ENCODE measurements around the gene ZNF527.
"Not testable (repeated sequence)": the region's sequence is repeated elsewhere in the genome, so short reads cannot be mapped to it uniquely, and the experiment has no call there.

The ZNF527 gene

DNA sequence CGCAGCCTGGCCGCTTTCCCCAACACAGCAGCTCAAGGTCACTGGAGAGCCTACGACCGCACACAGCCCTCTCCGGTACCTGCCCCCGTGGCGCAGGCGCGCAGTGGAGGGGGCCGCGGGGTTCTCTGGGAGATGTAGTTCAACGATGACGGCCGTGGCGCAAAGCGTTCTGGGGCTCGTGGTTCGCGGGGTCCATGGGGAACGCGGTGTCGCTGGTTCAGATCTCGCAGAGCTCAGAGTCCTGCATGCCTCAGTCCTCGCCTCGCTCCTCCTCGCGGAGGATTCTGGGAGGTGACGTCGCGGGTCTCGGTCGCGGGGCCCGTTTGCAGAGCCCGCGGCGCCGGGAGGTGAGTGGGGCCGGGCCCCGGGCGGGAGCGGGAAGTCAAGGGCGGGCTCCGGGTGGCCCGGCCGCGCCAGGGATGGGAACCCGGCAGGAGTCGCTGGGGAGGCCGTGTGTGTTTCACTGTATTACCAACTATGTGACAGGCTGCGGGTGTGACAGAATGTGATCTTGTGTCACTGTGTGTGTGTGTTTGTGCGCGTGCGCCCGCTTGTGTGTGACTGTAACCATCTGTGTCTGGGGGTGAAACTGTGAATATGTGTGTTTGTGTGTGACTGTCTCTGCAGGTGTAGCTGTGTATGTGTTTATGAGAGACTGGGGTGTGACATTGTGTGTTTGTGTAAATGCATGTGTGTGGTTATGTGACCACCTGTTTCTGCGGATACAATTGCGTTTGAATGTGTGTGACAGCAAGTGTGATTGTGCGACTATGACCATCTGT, at the start of gene ZNF527:
Gene ZNF527 (plus strand): TSS at position 220 of the 782 bp plus-strand sequence. CDS start 3,100 bp downstream, outside the sequence.
- DNase-seq (ENCODE audit: low read depth in 2 of 3, low spot score in 2 of 3), result peak; percentile 84 to 92 (median 86)

DNA sequence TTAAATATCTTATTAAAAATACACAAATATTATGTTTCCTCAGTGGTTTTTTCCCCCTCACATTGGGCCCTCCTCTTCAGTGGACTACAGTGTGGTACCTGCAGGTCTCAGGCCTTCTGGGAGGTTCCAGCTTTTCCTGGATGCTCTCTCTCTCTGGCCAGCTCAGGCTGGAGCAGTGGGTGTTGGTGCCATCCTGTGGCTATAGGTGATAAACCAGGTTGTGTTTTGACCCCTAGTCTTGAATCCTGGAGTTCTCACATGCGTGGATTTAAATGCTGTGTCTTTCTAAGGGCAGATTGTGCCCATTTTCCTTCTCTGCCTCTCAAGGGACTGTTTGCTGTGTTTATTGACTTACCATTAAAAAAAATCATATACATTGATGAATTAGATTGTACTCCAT, 41.2 kb upstream of the ZNF527 start:
- no peak for DNase-seq (ENCODE audit: low read depth in 2 of 3, low spot score in 2 of 3)

DNA sequence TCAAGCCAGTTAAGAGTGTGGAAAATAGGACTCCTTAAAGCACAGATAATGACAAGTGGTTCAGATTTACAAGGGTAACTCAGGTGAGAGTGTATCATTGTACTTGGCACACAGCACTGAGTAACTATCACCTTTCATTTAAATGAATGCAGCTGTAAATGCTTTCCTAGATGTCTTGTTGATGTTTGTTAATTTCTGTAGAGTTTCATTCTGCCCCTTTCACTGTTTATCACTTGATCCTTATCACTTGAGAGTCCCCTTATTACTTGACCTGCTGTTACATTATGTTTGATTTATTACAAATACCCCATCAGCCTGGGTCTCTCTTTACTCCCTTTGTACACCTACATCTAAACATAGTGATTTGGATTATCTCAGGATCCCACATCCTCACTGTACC, 38.1 kb upstream of the ZNF527 start:
- DNase-seq (ENCODE audit: low read depth in 2 of 3, low spot score in 2 of 3), result no peak

DNA sequence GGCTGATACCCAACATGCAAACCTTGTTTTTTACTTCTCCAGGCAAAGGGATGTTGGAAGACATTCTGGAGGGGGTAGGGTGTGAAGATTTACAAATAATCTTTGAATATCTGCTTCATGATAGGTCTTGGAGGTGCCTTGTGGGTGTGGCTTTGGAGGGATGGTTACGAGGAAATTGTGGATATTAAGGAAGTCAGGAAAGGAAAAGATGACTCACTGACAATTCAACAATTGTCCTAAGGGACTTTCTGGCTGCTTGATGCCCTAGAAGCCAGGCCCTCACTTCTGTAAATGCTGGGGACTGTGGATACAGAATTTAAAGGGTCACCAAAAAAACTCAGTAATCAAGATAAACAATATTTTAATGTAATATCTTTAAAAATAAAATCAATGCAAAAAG, 37.4 kb upstream of the ZNF527 start:
- DNase-seq (ENCODE audit: low read depth in 2 of 3, low spot score in 2 of 3), result no peak

DNA sequence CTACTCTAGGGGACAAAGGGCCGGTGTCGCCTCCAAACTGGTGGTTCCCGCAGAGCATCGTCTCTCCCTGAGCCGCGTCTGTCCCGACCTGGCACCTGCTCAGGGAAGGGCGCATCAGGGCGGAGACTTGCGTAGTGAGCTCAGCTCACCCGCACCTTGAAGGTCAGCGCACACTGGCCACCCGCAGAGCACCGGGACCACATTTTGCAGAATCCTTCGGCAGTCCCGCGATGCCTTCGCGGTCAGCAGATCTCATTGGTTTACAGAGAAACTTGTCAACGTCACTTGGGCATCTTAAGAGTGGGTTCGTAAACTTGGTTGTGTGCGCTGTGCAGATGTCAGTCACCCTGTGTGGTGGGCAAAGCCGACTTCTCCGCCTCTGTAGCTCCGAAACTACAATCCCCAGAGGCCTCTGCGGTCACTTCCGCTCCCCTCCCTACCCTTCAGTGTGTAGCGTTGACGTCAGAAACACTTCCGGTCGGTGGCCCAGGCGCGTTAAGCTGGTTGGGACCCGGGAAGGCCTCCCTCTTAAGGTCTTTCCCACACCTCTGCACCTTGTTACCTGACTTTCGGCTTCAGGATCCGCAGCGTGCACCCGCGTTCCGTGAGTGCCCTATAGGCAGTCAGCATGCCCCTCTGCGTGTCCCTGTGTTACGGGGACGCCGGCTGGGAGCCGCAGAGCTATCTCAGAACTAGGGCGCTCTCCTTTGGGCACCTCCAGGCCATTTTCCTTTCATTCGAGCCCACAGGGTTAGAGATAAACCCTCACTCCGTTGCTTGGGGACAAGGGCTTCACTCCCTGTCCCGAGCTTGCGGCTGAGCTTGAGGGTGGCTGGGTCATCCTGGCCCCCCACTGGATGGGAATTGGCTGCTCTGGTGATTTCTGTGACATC, 36.5 kb upstream of the ZNF527 start:
- DNase-seq (ENCODE audit: low read depth in 2 of 3, low spot score in 2 of 3), result peak; percentile 43 to 55 (median 44)

DNA sequence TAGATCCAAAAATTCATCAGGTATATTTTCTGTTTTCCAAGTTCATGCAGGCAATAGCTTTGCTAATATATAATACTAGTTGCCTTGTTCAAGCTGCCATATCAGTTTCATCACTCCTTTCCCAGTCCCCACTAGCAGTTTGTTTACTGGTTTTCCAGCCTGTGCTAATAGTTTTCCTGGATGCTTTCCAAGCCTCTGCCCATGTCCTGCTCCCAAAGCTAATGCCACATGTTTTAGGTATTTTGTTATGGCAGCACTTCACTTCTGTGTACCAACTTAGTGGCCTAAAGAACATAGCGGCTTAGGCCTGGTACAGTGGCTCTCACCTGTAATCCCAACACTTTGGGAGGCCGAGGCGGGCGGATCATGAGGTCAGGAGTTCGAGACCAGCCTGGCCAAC, 28.1 kb upstream of the ZNF527 start:
- no peak for DNase-seq (ENCODE audit: low read depth in 2 of 3, low spot score in 2 of 3)

DNA sequence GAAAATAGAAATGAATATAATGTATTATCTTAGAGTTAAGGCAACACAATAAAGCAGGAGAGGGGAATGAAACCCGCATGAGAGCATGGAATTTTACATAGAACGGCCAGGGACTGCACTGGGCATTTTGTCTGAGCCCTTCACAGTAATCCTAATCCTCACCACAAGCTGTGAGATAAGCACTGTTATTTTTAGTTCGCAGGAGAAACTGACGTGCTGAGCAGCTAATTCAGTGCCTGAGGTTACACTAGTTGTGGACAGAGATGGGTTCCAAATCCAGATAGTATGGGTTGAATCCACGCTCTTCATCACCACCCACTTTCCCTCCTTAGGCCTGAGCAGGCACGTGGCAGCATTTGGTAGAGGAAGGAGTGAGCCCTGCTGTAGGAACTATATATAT, 24.8 kb upstream of the ZNF527 start:
- no peak for DNase-seq (ENCODE audit: low read depth in 2 of 3, low spot score in 2 of 3)

DNA sequence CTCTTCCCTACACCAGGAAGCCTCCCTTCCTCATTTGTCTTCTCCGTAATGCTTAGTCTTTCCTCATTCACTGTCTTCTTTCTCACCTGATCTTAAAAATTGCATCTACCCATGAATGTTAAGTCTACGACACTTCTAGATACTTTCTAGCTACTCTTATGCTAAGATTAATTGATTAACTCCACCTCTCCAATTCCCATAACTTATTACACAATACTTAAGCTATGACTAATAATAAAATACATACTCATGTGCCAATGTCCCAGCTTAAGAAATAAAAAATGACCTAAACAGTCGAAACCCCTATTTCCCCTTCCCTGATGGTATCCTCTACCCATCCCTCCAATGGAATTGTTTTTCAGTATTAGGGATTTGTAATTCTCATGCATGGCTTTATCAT, 22.8 kb upstream of the ZNF527 start:
- DNase-seq (ENCODE audit: low read depth in 2 of 3, low spot score in 2 of 3), result no peak

DNA sequence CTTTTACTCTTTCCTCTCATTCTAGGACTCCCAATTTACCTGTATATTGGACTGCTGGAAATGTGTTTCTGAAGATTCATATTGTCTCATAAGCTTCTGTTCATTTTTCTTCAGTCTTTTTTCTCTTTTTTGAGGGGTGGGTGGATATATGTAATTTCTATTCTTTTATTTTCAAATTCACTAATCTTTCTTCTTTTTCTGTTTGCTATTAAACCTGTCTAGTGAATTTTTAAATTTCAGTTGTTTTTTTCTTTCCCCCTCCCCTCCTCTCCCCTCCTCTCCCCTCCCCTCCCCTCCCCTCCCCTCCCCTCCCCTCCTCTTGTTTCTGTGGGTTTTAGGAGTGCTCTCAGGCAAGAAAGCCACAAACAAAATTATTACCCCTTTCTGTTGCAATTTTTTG, 16.9 kb upstream of the ZNF527 start:
- no peak for DNase-seq (ENCODE audit: low read depth in 2 of 3, low spot score in 2 of 3)

DNA sequence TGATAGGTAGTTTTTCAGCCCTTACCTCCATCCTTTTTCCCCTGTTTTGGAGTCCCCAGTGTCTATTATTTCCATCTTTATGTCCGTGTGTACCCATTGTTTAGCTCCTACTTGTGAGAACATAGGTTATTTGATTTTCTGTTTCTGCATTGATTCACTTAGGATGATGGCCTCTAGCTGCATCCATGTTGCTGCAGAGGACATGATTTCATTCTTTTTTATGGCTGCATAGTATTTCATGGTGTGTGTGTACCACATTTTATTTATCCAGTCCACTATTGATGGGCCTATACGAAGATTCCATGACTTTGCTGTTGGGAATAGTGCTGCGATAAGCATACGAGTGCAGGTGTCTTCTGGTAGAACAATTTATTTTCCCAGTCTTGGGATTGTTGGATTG, 15.0 kb upstream of the ZNF527 start:
- no peak for DNase-seq (ENCODE audit: low read depth in 2 of 3, low spot score in 2 of 3)

DNA sequence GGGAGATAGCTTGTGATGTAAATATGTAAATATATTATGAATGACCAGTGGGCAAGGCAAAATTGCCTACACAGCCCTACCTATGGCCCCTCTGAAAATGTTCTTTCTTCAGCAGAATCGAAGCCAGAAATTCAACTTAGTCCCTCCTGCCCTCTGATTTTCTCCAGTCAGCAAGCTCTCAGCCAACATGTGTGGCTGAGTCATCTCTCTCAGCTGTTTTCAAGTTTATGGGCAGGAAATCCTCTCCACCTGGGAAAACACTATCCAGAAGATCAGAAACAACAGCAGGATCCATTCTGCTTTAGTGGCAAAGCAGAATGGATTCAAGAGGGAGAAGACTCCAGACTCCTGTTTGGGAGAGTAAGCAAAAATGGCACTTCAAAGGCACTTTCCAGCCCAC, 8.9 kb upstream of the ZNF527 start:
- DNase-seq (ENCODE audit: low read depth in 2 of 3, low spot score in 2 of 3), result no peak

DNA sequence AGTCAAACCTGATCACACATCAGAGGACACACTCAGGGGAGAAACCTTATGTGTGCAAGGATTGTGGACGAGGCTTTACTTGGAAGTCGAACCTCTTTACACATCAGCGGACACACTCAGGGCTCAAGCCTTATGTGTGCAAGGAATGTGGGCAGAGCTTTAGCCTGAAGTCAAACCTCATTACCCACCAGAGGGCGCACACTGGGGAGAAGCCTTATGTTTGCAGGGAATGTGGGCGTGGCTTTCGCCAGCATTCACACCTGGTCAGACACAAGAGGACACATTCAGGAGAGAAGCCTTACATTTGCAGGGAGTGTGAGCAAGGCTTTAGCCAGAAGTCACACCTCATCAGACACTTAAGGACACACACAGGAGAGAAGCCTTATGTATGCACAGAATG, 8.2 kb upstream of the ZNF527 start:
- DNase-seq (ENCODE audit: low read depth in 2 of 3, low spot score in 2 of 3), result no peak

DNA sequence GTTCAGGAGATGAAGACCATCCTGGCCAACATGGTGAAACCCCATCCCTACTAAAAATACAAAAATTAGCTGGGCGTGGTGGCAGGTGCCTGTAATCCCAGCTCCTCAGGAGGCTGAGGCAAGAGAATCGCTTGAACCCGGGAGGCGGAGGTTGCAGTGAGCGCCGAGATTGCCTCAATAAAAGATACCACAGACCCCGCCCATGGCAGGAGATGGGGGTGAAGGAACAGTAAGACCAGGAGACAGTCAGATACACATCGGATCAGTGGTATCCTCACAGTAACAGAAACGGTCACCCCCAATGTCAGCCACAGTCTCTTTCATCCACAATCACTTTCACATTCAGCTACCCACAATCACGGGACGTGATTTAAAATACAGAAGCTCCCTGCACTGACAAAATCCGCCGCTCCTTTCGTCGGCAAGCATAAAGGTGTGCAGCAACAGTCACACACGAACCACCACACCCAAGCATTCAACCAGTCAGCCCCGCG, 466 bp upstream of the ZNF527 start:
- not testable (repeated sequence) for DNase-seq (ENCODE audit: low read depth in 2 of 3, low spot score in 2 of 3)

DNA sequence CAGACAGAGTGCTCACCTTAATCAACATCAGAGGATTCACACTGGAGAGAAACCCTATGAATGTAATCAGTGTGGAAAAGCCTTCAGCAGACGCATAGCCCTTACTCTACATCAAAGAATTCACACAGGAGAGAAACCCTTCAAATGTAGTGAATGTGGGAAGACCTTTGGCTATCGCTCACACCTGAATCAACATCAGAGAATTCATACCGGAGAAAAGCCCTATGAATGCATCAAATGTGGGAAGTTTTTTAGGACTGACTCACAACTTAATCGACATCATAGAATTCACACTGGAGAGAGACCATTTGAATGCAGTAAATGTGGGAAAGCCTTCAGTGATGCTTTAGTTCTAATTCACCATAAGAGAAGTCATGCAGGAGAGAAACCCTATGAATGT, 18.3 kb downstream of the ZNF527 start:
- no peak for DNase-seq (ENCODE audit: low read depth in 2 of 3, low spot score in 2 of 3)

DNA sequence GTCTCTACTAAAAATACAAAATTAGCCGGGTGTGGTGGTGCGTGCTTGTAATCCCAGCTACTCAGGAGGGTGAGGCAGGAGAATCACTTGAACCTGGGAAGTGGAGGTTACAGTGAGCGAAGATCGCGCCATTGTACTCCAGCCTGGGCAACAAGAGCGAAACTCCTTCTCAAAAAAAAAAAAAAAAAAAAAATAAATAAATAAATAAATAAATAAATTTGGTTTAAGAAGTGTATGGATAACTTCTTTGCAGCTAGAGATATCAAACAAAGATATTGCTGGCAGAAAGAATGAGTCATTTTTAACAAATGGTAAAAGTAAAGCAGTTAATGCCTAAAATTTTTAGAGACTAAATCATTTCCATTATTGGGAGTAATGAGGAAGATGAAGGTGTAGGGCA, 20.5 kb downstream of the ZNF527 start:
- not testable (repeated sequence) for DNase-seq (ENCODE audit: low read depth in 2 of 3, low spot score in 2 of 3)

DNA sequence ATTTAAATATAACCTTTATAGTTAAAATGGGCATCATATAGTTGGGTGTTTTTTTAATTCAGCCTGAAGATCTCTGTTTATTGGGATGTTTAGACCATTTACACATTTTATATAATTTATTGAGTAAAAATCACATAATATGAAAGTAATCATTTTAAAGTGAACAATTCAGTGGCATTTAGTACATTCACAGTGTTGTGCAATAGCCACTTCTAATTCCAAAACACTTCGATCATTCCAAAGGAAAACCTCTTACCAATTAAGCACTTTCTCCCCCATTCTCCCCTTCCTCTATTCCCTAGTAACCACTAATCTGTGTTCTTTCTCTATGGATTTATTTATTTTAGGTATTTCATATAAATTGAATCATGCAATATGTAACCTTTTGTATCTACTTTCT, 30.2 kb downstream of the ZNF527 start:
- DNase-seq (ENCODE audit: low read depth in 2 of 3, low spot score in 2 of 3), result no peak

DNA sequence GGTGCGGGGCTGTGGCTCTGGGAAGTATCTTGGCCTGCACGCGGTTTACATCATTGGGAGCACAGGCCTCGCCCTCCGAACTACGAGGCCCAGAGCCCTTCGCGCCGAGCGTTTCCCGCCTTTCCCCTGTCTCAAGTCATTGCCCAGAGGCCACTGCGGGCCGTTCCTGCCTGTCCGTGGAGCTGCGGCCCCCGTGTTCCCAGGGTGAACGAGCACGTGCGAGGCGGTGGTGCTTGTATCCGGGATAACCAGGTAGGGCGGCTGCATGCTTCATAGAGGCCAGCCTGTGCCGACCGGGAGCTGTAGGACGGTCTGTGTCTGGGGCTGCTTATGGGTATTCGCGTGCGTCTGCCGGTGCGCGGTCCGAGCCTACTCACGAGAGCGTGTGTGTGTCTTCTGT, 32.5 kb downstream of the ZNF527 start:
- DNase-seq (ENCODE audit: low read depth in 2 of 3, low spot score in 2 of 3), result no peak

DNA sequence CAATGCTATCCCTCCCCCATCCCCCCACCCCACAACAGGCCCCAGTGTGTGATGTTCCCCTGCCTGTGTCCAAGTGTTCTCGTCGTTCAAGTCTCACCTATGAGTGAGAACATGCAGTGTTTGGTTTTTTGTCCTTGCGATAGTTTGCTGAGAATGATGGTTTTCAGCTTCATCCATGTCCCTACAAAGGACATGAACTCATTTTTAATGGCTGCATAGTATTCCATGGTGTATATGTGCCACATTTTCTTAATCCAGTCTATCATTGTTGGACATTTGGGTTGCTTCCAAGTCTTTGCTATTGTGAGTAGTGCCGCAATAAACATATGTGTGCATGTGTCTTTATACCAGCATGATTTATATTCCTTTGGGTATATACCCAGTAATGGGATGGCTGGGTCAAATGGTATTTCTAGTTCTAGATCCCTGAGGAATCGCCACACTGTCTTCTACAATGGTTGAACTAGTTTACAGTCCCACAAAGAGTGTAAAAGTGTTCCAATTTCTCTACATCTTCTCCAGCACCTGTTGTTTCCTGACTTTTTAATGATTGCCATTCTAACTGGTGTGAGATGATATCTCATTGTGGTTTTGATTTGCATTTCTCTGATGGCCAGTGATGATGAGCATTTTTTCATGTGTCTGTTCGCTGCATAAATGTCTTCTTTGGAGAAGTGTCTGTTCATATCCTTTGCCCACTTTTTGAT, 35.4 kb downstream of the ZNF527 start:
- DNase-seq (ENCODE audit: low read depth in 2 of 3, low spot score in 2 of 3), result not testable (repeated sequence)

DNA sequence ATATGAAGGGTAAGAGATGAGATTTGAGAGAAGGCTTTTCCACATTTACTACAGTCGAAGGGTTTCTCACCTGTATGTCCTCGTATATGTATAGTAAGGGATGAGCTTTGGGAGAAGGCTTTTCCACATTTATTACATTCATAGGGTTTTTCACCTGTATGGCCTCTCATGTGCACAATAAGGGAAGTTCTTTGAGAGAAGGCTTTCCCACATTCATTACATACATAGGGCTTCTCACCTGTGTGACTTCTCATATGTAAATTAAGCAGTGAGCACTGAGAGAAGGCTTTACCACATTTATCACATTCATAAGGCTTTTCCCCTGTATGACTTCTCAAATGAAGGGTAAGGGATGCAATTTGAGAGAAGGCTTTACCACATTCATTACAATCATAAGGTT, 41.8 kb downstream of the ZNF527 start:
- DNase-seq (ENCODE audit: low read depth in 2 of 3, low spot score in 2 of 3), result no peak

DNA sequence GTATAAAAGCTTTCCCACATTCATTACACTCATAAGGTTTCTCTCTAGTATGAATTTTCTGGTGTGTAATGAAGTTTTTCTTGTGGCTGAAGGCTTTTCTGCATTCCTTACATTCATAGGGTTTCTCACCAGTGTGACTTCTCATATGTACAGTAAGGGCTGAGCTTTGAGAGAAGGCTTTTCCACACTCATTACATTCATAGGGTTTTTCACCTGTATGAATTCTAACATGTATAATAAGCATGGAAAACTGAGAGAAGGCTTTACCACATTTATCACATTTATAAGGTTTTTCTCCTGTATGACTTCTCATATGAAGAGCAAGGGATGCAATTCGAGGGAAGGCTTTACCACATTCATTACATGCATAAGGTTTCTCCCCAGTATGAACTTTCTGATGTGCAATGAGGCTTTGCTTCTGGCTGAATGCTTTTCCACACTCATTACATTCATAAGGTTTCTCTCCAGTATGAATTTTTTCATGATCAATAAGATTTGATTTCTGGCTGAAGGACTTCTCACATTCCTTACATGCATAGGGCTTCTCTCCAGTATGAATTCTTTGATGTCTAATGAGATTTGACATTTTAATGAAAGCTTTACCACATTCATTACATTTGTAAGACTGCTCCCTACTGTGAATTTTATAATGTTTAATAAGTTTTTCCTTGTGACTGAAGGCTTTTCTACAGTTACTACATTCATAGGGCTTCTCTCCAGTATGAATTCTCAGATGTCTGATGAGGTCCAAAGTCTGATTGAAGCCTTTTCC, 42.6 kb downstream of the ZNF527 start:
- DNase-seq (ENCODE audit: low read depth in 2 of 3, low spot score in 2 of 3), result no peak

Measured in activated CD8-positive, alpha-beta memory T cell treated with anti-CD3 and anti-CD28 coated beads for 48 hours (primary cell).